IMR-90 (cell line): ENCODE data around the gene RPP25. TPM values are rescaled to one million over a fixed set of nuclear protein-coding genes. Genes with fewer than 3 reads are reported as not detected.

Experiments
- ATAC-seq: fragments of 200-7000 bp; cut with Tn5 transposase; 2 replicates; pipeline ENCODE4 v1.9.1; 2020; ENCODE audit warnings: low read depth, mild to moderate bottlenecking, moderate library complexity
- BruUV-seq: library from RNA; stranded (reverse); fragments of 400-500 nt; replicated peaks from 2 replicates; lab custom pipeline; 2021; lab: Mats Ljungman, UMichigan
- CTCF ChIA-PET: fragments of 300-600 bp; formaldehyde crosslinking; extraction: SDS; loops from one replicate; lab custom pipeline; 2021; ENCODE audit warnings: antibody characterized with exemption; lab: Yijun Ruan, JAX
- POLR2A ChIA-PET: fragments of 300-600 bp; sonication (Branson Sonifier 250); formaldehyde crosslinking; loops from one replicate; lab custom pipeline; 2022; ENCODE audit warnings: antibody characterized with exemption; ENCODE audit not compliant: unreplicated experiment; lab: Charles Lee
- DNase-seq: peaks from one replicate; pipeline ENCODE4 v3.0.0; 2013
- H2AFZ ChIP-seq: replicated peaks from 2 replicates; pipeline ENCODE3; 2013; ENCODE audit warnings: low read length, mild to moderate bottlenecking; ENCODE audit not compliant: poor library complexity
- H2AK5ac ChIP-seq: 2 replicates; pipeline ENCODE4 v1.6.1; 2013; ENCODE audit warnings: low read depth, low read length, inconsistent platforms
- H2AK9ac ChIP-seq: replicated peaks from 2 replicates; pipeline ENCODE3; 2013; ENCODE audit warnings: mild to moderate bottlenecking, low read depth, low read length, moderate library complexity; ENCODE audit not compliant: poor library complexity
- H2BK120ac ChIP-seq: 2 replicates; pipeline ENCODE4 v1.6.1; 2013; ENCODE audit warnings: low read depth, low read length, inconsistent platforms
- H2BK15ac ChIP-seq: 3 replicates; pipeline ENCODE4 v1.6.1; 2013; ENCODE audit warnings: low read depth, low read length, inconsistent platforms
- H2BK20ac ChIP-seq: 2 replicates; pipeline ENCODE4 v1.6.1; 2013; ENCODE audit warnings: low read depth, mild to moderate bottlenecking, inconsistent platforms, low read length, moderate library complexity
- H2BK5ac ChIP-seq: 2 replicates; pipeline ENCODE4 v1.6.1; 2013; ENCODE audit warnings: mild to moderate bottlenecking, low read depth, low read length, inconsistent platforms; ENCODE audit not compliant: poor library complexity, severe bottlenecking
- H3K14ac ChIP-seq: replicated peaks from 2 replicates; pipeline ENCODE4 v1.6.1; 2013; ENCODE audit warnings: low read depth, low read length, inconsistent platforms
- H3K18ac ChIP-seq: 2 replicates; pipeline ENCODE4 v1.6.1; 2013; ENCODE audit warnings: low read depth, low read length, control low read depth
- H3K23ac ChIP-seq: 2 replicates; pipeline ENCODE4 v1.6.1; 2013; ENCODE audit warnings: low read depth, low read length, inconsistent platforms
- H3K27ac ChIP-seq: 2 replicates; pipeline ENCODE4 v1.5.1; 2013; ENCODE audit warnings: mild to moderate bottlenecking, control low read depth, low read length; ENCODE audit not compliant: insufficient read depth
- H3K27me3 ChIP-seq: 2 replicates; pipeline ENCODE4 v1.6.1; 2013; ENCODE audit warnings: low read length; ENCODE audit not compliant: control insufficient read depth, insufficient read depth
- H3K36me3 ChIP-seq: 2 replicates; pipeline ENCODE4 v1.6.1; 2013; ENCODE audit warnings: low read length, mixed read lengths; ENCODE audit not compliant: control insufficient read depth, insufficient read depth
- H3K4ac ChIP-seq: 2 replicates; pipeline ENCODE4 v1.6.1; 2013; ENCODE audit warnings: low read depth, low read length, inconsistent platforms
- H3K4me1 ChIP-seq: 2 replicates; pipeline ENCODE4 v1.6.1; 2013; ENCODE audit warnings: low read length, mixed read lengths; ENCODE audit not compliant: control insufficient read depth, insufficient read depth
- H3K4me2 ChIP-seq: 2 replicates; pipeline ENCODE4 v1.6.1; 2013; ENCODE audit warnings: low read depth, mild to moderate bottlenecking, control low read depth, low read length, moderate library complexity
- H3K4me3 ChIP-seq: 2 replicates; pipeline ENCODE4 v1.5.1; 2013; ENCODE audit warnings: low read depth, mild to moderate bottlenecking, control low read depth, low read length, moderate library complexity; ENCODE audit not compliant: insufficient read depth
- H3K56ac ChIP-seq: 2 replicates; pipeline ENCODE4 v1.6.1; 2013; ENCODE audit warnings: low read length, inconsistent platforms; ENCODE audit not compliant: insufficient read depth; ENCODE audit errors: extremely low read depth
- H3K79me1 ChIP-seq, 2 experiments: 2 replicates each; pipeline ENCODE4 v1.6.1; 2013; ENCODE audit warnings: low read length in 2 of 2, inconsistent platforms in 1 of 2, low read depth in 1 of 2
- H3K9ac ChIP-seq: 2 replicates; pipeline ENCODE4 v1.6.1; 2013; ENCODE audit warnings: low read depth, low read length, control low read depth
- H3K9me1 ChIP-seq: 2 replicates; pipeline ENCODE4 v1.6.1; 2013; ENCODE audit warnings: low read length, inconsistent platforms; ENCODE audit not compliant: insufficient read depth
- H3K9me3 ChIP-seq: 2 replicates; pipeline ENCODE4 v1.6.1; 2013; ENCODE audit warnings: low read length; ENCODE audit not compliant: control insufficient read depth, insufficient read depth
- H4K20me1 ChIP-seq: 2 replicates; pipeline ENCODE4 v1.6.1; 2013; ENCODE audit warnings: low read length, inconsistent platforms; ENCODE audit not compliant: insufficient read depth
- H4K5ac ChIP-seq: 2 replicates; pipeline ENCODE4 v1.6.1; 2013; ENCODE audit warnings: mild to moderate bottlenecking, low read depth, low read length, control low read depth
- H4K8ac ChIP-seq, 2 experiments: 2 replicates each; pipeline ENCODE4 v1.6.1; 2013; ENCODE audit warnings: low read depth in 2 of 2, low read length in 2 of 2, control low read depth in 1 of 2, inconsistent platforms in 1 of 2
- H4K91ac ChIP-seq: 2 replicates; pipeline ENCODE4 v1.6.1; 2013; ENCODE audit warnings: low read depth, low read length, inconsistent platforms; ENCODE audit not compliant: insufficient read depth
- FOS ChIP-seq: fragments of 150-350 bp; IDR thresholded peaks from 2 replicates; pipeline ENCODE4 v1.6.1; 2016; ENCODE audit warnings: low read depth, low read length
- MXI1 ChIP-seq: IDR thresholded peaks from 2 replicates; pipeline ENCODE4 v1.6.1; 2012; ENCODE audit warnings: low read depth, mild to moderate bottlenecking, low read length, moderate library complexity, borderline replicate concordance
- WGBS, 2 experiments: methylation state at CpG; one replicate each; pipeline versions ENCODE4 v1.1.5 to v1.1.7; 2013; ENCODE audit warnings: missing lambda C conversion rate in 2 of 2; ENCODE audit not compliant: insufficient read length in 1 of 2; ENCODE audit errors: extremely low coverage in 2 of 2; 5-methylcytosine and 5-hydroxymethylcytosine counted together
- dilution Hi-C: fragments of 300-500 bp; cut with HindIII; formaldehyde crosslinking; loops from one replicate; pipeline ENCODE4 v1.14.3; 2018; ENCODE audit warnings: low sequenced_read_pairs; ENCODE audit not compliant: unreplicated experiment
- in situ Hi-C: fragments of 300-500 bp; cut with MboI; formaldehyde crosslinking; loops from 3 replicates; pipeline ENCODE4 v1.14.3; 2019; ENCODE audit warnings: low sequenced_read_pairs, inconsistent platforms, mixed read lengths
- intact Hi-C: fragments of 100-400 bp; cut with micrococcal nuclease; formaldehyde crosslinking; loops from 2 replicates; pipeline ENCODE4 v1.10.0; 2022
- polyA plus RNA-seq, 3 experiments: library from polyadenylated mRNA; depleted of rRNA; stranded (reverse); fragments of >200 nt; gene quantifications; 2 replicates each; pipeline ENCODE4 v1.2.3, GENCODE V29; 2012; ENCODE audit warnings: low replicate concordance in 1 of 3
- total RNA-seq: library from RNA; depleted of rRNA; stranded (reverse); fragments of >200 nt; gene quantifications from 2 replicates; pipeline ENCODE4 v1.2.3, GENCODE V29; 2012

The RPP25 gene
- total and polyA plus RNA-seq, 2 of the 4 experiments (the other 2 are of a cell fraction) = 0.18 to 0.38 TPM

- POLR2A ChIA-PET = no interaction called here
- no peaks in the 10 kb centered on the region for H3K4me1 ChIP-seq
- no peak overlapping the region for H2BK120ac ChIP-seq
- no peak overlapping the region for H3K56ac ChIP-seq
- no peak overlapping the region for H4K8ac ChIP-seq
- no TSS peak for BruUV-seq
- H4K5ac ChIP-seq = no peak overlapping the region
- no peak overlapping the region for H2BK5ac ChIP-seq
- ATAC-seq (no peak), DNase-seq (no peak)
- H3K4me3 ChIP-seq = no peak overlapping the region
- intact Hi-C loops = no loop called here
- H3K27me3 ChIP-seq = peaks cover 26% of the 10 kb centered on the region
- WGBS, 2 experiments = no CpG with 5 or more reads among the region's 2 CpGs
- H4K91ac ChIP-seq = no peak overlapping the region
- peaks cover 4% of the 10 kb centered on the region; the same call in 1 of the 2 replicates for H3K9me3 ChIP-seq
- H3K23ac ChIP-seq = no peak overlapping the region
- no peaks in the 10 kb centered on the region for H3K9me1 ChIP-seq
- H3K27ac ChIP-seq = no peak overlapping the region
- H3K79me1 ChIP-seq = no peaks in the 10 kb centered on the region
- dilution Hi-C loops = no loop called here
- in situ Hi-C loops = no loop called here
- H2AK5ac ChIP-seq = no peak overlapping the region
- no peak overlapping the region for H3K18ac ChIP-seq
- H3K14ac ChIP-seq = no peak overlapping the region
- H2BK15ac ChIP-seq = no peak overlapping the region
- no peak for TF ChIP-seq FOS
- TF ChIP-seq MXI1 = no peak
- no peak overlapping the region for H2BK20ac ChIP-seq
- no peak overlapping the region for H3K4ac ChIP-seq
- H2AFZ ChIP-seq = no peak overlapping the region
- CTCF ChIA-PET = no interaction called here
- no peak overlapping the region for H3K4me2 ChIP-seq
- no peak overlapping the region for H3K9ac ChIP-seq
- no peaks in the 10 kb centered on the region; the same call in 1 of the 2 replicates for H4K20me1 ChIP-seq
- no peaks in the 10 kb centered on the region for H3K36me3 ChIP-seq
- H2AK9ac ChIP-seq = no peak overlapping the region
Observed at GRCh38 chr15:74994236-74994635, 37.7 kb upstream of the RPP25 start.
